ENCODE measurements around the gene LIF. TPM values are rescaled to one million over a fixed set of nuclear protein-coding genes. Genes with fewer than 3 reads are reported as not detected.

Gene LIF
- total RNA-seq, 1 experiment from 2014 or later = 34.4 TPM

- intact Hi-C loops (cut with micrococcal nuclease; ENCODE audit: unreplicated experiment) = no loop called here
- ATAC-seq (no peak), DNase-seq (ENCODE audit: low read depth, low spot score) (no peak)
- Histone ChIP-seq H3K27ac (ENCODE audit: low read length) (peak overlapping the region; percentile 81; the same call in 1 of the 2 replicates), H3K9me3 (ENCODE audit: control insufficient read depth, insufficient read depth, low read depth, low read length) (peaks cover 6% of the 10 kb centered on the region; the same call in 1 of the 2 replicates), H3K4me3 (ENCODE audit: low read depth in 2 of 2, low read length in 2 of 2) (no peak overlapping the region), H3K4me1 (ENCODE audit: control insufficient read depth, insufficient read depth, low read length) (peaks cover 22% of the 10 kb centered on the region), H3K36me3 (ENCODE audit: control insufficient read depth, insufficient read depth, low read length) (no peaks in the 10 kb centered on the region), H3K27me3 (ENCODE audit: control insufficient read depth, insufficient read depth, low read length) (no peaks in the 10 kb centered on the region)
- no TSS peak for BruUV-seq (replicated peaks)
- TF ChIP-seq TCF7L2 (IDR thresholded peaks at IDR 0.05; ENCODE audit: low read depth, low read length) (no peak), REST (IDR thresholded peaks at IDR 0.05; ENCODE audit: insufficient read depth in 1 of 2, low read depth in 2 of 2, low read length in 1 of 2) (no peak), POLR2AphosphoS5 (IDR thresholded peaks at IDR 0.05; ENCODE audit: low read depth, low read length) (no peak), SIN3A (IDR thresholded peaks at IDR 0.05; ENCODE audit: borderline replicate concordance, insufficient read depth, low read depth, low read length) (no peak)
- TF ChIP-seq, protein P1, sequence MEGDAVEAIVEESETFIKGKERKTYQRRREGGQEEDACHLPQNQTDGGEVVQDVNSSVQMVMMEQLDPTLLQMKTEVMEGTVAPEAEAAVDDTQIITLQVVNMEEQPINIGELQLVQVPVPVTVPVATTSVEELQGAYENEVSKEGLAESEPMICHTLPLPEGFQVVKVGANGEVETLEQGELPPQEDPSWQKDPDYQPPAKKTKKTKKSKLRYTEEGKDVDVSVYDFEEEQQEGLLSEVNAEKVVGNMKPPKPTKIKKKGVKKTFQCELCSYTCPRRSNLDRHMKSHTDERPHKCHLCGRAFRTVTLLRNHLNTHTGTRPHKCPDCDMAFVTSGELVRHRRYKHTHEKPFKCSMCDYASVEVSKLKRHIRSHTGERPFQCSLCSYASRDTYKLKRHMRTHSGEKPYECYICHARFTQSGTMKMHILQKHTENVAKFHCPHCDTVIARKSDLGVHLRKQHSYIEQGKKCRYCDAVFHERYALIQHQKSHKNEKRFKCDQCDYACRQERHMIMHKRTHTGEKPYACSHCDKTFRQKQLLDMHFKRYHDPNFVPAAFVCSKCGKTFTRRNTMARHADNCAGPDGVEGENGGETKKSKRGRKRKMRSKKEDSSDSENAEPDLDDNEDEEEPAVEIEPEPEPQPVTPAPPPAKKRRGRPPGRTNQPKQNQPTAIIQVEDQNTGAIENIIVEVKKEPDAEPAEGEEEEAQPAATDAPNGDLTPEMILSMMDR (IDR thresholded peaks at IDR 0.05) = no peak
- CTCF ChIA-PET = no interaction called here
- in situ Hi-C loops (cut with HindIII; ENCODE audit: low pct_unique_long_range_greater_than_20kb, low sequenced_read_pairs) = no loop called here
- POLR2A ChIA-PET = interaction anchor here (0.6 kb wide), 1 partner anchor 52 kb away, joined by 3 read pairs; no protein-coding TSS in a partner anchor
Measured at GRCh38 chr22:30192427-30192826, 54.1 kb downstream of the LIF start.

- no peak for DNase-seq (ENCODE audit: low read depth, low spot score)
- no TSS peak for BruUV-seq (replicated peaks)
- Histone ChIP-seq H3K4me3 (ENCODE audit: low read depth in 2 of 2, low read length in 2 of 2) (no peak overlapping the region), H3K27ac (ENCODE audit: low read length) (peak overlapping the region; percentile 46; the same call in 1 of the 2 replicates), H3K4me1 (ENCODE audit: control insufficient read depth, insufficient read depth, low read length) (peaks cover 10% of the 10 kb centered on the region), H3K27me3 (ENCODE audit: control insufficient read depth, insufficient read depth, low read length) (no peaks in the 10 kb centered on the region), H3K9me3 (ENCODE audit: control insufficient read depth, insufficient read depth, low read depth, low read length) (peaks cover 6% of the 10 kb centered on the region; the same call in 1 of the 2 replicates), H3K36me3 (ENCODE audit: control insufficient read depth, insufficient read depth, low read length) (no peaks in the 10 kb centered on the region)
- CTCF ChIA-PET = no interaction called here
- no peak for TF ChIP-seq REST (IDR thresholded peaks at IDR 0.05; ENCODE audit: insufficient read depth in 1 of 2, low read depth in 2 of 2, low read length in 1 of 2)
- TF ChIP-seq POLR2AphosphoS5 (IDR thresholded peaks at IDR 0.05; ENCODE audit: low read depth, low read length) = no peak
- TF ChIP-seq, protein P1 (IDR thresholded peaks at IDR 0.05) = no peak
- TF ChIP-seq SIN3A (IDR thresholded peaks at IDR 0.05; ENCODE audit: borderline replicate concordance, insufficient read depth, low read depth, low read length) = no peak
- TF ChIP-seq TCF7L2 (IDR thresholded peaks at IDR 0.05; ENCODE audit: low read depth, low read length) = no peak
- intact Hi-C loops (cut with micrococcal nuclease; ENCODE audit: unreplicated experiment) = no loop called here
- no peak for ATAC-seq
- POLR2A ChIA-PET = no interaction called here
- in situ Hi-C loops (cut with HindIII; ENCODE audit: low pct_unique_long_range_greater_than_20kb, low sequenced_read_pairs) = no loop called here
Measured at GRCh38 chr22:30191040-30191701, 55.4 kb downstream of the LIF start.

Measured in Panc1 (cell line).